Fibroblast of lung (primary cell): Measurements from ENCODE around the gene CNPY2. TPM values are rescaled to one million over a fixed set of nuclear protein-coding genes. Genes with fewer than 3 reads are reported as not detected.
"Not testable (repeated sequence)": the region's sequence is repeated elsewhere in the genome, so short reads cannot be mapped to it uniquely, and the experiment has no call there.

Source experiments
- DNase-seq, 2 donors: peaks; one replicate each; pipeline versions ENCODE4 v3.0.0 to v3.0.0-alpha.2; 2010; ENCODE audit warnings: low read depth in 2 of 2
- H2AFZ ChIP-seq: 2 replicates; pipeline ENCODE4 v1.5.1; 2012; ENCODE audit warnings: low read length, control low read depth, inconsistent platforms
- H3K27ac ChIP-seq: 2 replicates; pipeline ENCODE4 v1.5.1; 2011; ENCODE audit warnings: low read length, control low read depth; ENCODE audit not compliant: insufficient read depth
- H3K27me3 ChIP-seq: 2 replicates; pipeline ENCODE4 v1.5.1; 2011; ENCODE audit warnings: mild to moderate bottlenecking, low read length; ENCODE audit not compliant: control insufficient read depth, insufficient read depth
- H3K36me3 ChIP-seq: 2 replicates; pipeline ENCODE4 v1.5.1; 2011; ENCODE audit warnings: low read length; ENCODE audit not compliant: control insufficient read depth, insufficient read depth
- H3K4me1 ChIP-seq: 2 replicates; pipeline ENCODE4 v1.5.1; 2011; ENCODE audit warnings: low read length; ENCODE audit not compliant: control insufficient read depth, insufficient read depth; ENCODE audit errors: extremely low read depth
- H3K4me2 ChIP-seq: 2 replicates; pipeline ENCODE4 v1.5.1; 2011; ENCODE audit warnings: low read length, control low read depth; ENCODE audit not compliant: insufficient read depth; ENCODE audit errors: extremely low read depth
- H3K4me3 ChIP-seq, 4 experiments: fragments of 200-600 bp in 1 of 4; sonication (generic) in 1 of 4; replicated peaks in 1 of 4; 2 replicates each; pipeline ENCODE4 v1.5.1; 2011 to 2016; ENCODE audit warnings: low read length in 4 of 4, low read depth in 3 of 4, mild to moderate bottlenecking in 3 of 4, control low read depth in 2 of 4, inconsistent platforms in 1 of 4, mixed read lengths in 1 of 4; ENCODE audit not compliant: insufficient read depth in 1 of 4; ENCODE audit errors: control extremely low read depth in 1 of 4
- H3K79me2 ChIP-seq: 2 replicates; pipeline ENCODE4 v1.5.1; 2012; ENCODE audit warnings: mild to moderate bottlenecking, low read length, inconsistent platforms; ENCODE audit not compliant: control insufficient read depth, insufficient read depth
- H3K9ac ChIP-seq: 2 replicates; pipeline ENCODE4 v1.5.1; 2011; ENCODE audit warnings: mild to moderate bottlenecking, low read length, control low read depth; ENCODE audit not compliant: insufficient read depth
- H3K9me3 ChIP-seq: 2 replicates; pipeline ENCODE4 v1.5.1; 2012; ENCODE audit warnings: low read depth, low read length; ENCODE audit not compliant: control insufficient read depth, insufficient read depth
- H4K20me1 ChIP-seq: 2 replicates; pipeline ENCODE4 v1.5.1; 2011; ENCODE audit warnings: low read length; ENCODE audit not compliant: control insufficient read depth, insufficient read depth; ENCODE audit errors: extremely low read depth
- EZH2 ChIP-seq: IDR thresholded peaks from 2 replicates; pipeline ENCODE4 v1.5.1; 2012; ENCODE audit warnings: low read length, control low read depth, mild to moderate bottlenecking; ENCODE audit errors: missing control alignments
- polyA plus RNA-seq, 2 donors: library from polyadenylated mRNA; depleted of rRNA in 1 of 2; stranded (reverse) in 1 of 2; unstranded in 1 of 2; fragments of >200 nt; gene quantifications; 2 replicates each; pipeline ENCODE4 v1.2.1, GENCODE V29; 2011 to 2012; ENCODE audit warnings: missing spikeins in 1 of 2
- total RNA-seq: library from RNA; depleted of rRNA; stranded (reverse); fragments of >200 nt; gene quantifications from 2 replicates; pipeline ENCODE4 v1.2.1, GENCODE V29; 2014
- TF ChIP-seq, protein P1 (sequence below), 2 donors: IDR thresholded peaks in 1 of 2; conservative IDR thresholded peaks in 1 of 2; 1 replicate in 1 of 2; 2 replicates in 1 of 2; pipeline ENCODE4 v1.5.1; 2011 to 2012; ENCODE audit warnings: low read length in 2 of 2, control low read depth in 1 of 2, inconsistent platforms in 1 of 2, low read depth in 1 of 2, mild to moderate bottlenecking in 1 of 2

Gene CNPY2
- total and polyA plus RNA-seq, 2 donors (not counting 1 experiment from before 2014, with no cell fraction given): 48.2 to 124 TPM

DNA sequence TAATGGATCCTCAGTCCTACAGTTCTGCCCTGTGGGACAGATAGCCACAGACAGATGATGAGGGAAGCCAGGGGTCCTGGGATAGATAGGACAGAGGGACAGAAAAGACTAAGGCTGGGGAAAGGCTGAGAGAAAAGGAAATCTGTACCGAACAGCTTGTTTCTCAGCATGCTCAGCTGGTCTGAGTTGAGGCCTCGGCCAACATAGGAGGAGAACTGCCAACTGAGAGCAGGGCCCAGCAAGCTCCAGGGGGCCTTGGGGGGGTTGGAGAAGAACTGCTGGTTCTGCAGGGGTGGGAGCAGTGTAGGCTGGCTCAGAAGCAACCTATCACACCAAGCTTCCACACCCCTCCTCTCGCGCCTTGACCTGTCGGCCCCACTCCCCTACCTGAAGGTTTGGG, 33.0 kb upstream of the CNPY2 start:
- Histone ChIP-seq H3K27me3 (no peaks in the 10 kb centered on the region), H3K4me2 (no peak overlapping the region), H3K9me3 (no peaks in the 10 kb centered on the region), H3K27ac (no peak overlapping the region), H3K9ac (no peak overlapping the region), H3K36me3 (peaks cover 22% of the 10 kb centered on the region), H2AFZ (no peak overlapping the region), H3K4me1 (no peaks in the 10 kb centered on the region), H3K79me2 (no peaks in the 10 kb centered on the region), H4K20me1 (no peaks in the 10 kb centered on the region), H3K4me3 (no peak overlapping the region)
- no peak for DNase-seq
- TF ChIP-seq, protein P1, sequence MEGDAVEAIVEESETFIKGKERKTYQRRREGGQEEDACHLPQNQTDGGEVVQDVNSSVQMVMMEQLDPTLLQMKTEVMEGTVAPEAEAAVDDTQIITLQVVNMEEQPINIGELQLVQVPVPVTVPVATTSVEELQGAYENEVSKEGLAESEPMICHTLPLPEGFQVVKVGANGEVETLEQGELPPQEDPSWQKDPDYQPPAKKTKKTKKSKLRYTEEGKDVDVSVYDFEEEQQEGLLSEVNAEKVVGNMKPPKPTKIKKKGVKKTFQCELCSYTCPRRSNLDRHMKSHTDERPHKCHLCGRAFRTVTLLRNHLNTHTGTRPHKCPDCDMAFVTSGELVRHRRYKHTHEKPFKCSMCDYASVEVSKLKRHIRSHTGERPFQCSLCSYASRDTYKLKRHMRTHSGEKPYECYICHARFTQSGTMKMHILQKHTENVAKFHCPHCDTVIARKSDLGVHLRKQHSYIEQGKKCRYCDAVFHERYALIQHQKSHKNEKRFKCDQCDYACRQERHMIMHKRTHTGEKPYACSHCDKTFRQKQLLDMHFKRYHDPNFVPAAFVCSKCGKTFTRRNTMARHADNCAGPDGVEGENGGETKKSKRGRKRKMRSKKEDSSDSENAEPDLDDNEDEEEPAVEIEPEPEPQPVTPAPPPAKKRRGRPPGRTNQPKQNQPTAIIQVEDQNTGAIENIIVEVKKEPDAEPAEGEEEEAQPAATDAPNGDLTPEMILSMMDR (conservative IDR thresholded peaks at IDR 0.05 in 1 of 2, IDR thresholded peaks at IDR 0.05 in 1 of 2; ENCODE audit: low read depth in 1 of 2, low read length in 2 of 2): no peak
- no peak for TF ChIP-seq EZH2

DNA sequence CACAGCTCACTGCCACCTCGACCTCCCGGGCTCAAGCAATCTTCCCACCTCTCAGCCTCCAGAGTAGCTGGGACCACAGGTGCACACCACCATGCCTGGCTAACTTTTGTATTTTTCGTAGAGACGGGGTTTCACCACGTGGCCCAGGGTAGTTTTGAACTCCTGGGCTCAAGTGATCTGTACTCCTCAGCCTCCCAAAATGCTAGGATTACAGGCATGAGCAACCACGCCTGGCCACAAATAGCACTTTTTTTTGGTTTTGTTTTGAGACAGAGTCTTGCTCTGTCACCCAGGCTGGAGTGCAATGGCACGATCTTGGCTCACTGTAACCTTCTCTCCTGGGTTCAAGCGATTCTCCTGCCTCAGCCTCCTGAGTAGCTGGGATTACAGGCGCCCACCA, 31.5 kb upstream of the CNPY2 start:
- H3K9me3 ChIP-seq, H3K79me2 ChIP-seq, H3K4me1 ChIP-seq, H3K4me2 ChIP-seq, H3K9ac ChIP-seq, DNase-seq, H4K20me1 ChIP-seq, H3K27ac ChIP-seq, H3K27me3 ChIP-seq, H3K4me3 ChIP-seq, H2AFZ ChIP-seq: not testable (repeated sequence)
- H3K36me3 ChIP-seq: peaks cover 31% of the 10 kb centered on the region

DNA sequence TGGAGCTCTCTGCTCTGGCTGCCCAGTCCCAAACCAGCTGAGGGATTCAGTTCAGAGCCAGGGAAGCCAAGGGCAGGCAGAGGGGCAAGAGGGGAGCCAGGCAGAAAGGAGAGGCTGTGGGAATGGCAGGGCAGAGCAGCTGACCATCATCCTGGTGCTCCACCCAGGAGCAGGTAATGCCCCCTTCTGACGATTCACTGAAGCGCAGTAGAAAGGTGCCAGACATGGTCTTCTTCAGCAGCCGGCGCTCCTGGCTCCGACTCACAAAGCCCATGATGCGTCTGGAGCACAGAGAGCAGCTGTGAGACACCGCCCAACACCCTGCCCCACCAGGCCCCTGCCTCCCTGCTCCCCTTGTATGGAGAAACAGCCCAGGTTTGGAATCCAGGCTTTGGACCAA, 30.9 kb upstream of the CNPY2 start:
- Histone ChIP-seq H2AFZ (no peak overlapping the region), H3K4me2 (no peak overlapping the region), H3K27me3 (no peaks in the 10 kb centered on the region), H3K79me2 (no peaks in the 10 kb centered on the region), H3K9me3 (no peaks in the 10 kb centered on the region), H4K20me1 (no peaks in the 10 kb centered on the region), H3K4me1 (no peaks in the 10 kb centered on the region), H3K4me3 (no peak overlapping the region), H3K36me3 (peaks cover 30% of the 10 kb centered on the region), H3K9ac (no peak overlapping the region), H3K27ac (no peak overlapping the region)
- TF ChIP-seq EZH2: no peak
- TF ChIP-seq, protein P1 (conservative IDR thresholded peaks at IDR 0.05 in 1 of 2, IDR thresholded peaks at IDR 0.05 in 1 of 2; ENCODE audit: low read depth in 1 of 2, low read length in 2 of 2): no peak
- DNase-seq: no peak

DNA sequence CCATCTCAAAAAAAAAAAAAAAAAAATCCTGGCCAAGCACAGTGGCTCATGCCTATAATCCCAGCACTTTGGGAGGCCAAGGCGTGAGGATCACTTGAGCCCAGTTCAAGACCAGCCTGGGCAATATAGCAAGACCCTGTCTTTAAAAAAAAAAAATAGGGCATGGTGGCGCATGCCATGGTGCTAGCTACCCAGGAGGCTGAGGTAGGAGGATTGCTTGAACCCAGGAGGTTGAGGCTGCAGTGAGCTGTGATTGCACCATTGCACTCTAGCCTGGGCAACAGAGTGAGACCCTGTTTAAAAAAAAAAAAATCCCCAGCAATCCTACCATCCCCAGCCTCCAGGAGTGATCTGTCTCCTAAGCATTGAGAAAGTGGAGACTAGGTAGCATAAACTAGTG, 26.5 kb upstream of the CNPY2 start:
- not testable (repeated sequence) for DNase-seq, H3K27me3 ChIP-seq, H4K20me1 ChIP-seq, H3K4me2 ChIP-seq, H3K4me1 ChIP-seq, H3K27ac ChIP-seq, H3K9ac ChIP-seq, H3K9me3 ChIP-seq, H2AFZ ChIP-seq, H3K79me2 ChIP-seq, H3K4me3 ChIP-seq, H3K36me3 ChIP-seq
